ENCODE data around the gene TGFBI.

The TGFBI gene

DNA sequence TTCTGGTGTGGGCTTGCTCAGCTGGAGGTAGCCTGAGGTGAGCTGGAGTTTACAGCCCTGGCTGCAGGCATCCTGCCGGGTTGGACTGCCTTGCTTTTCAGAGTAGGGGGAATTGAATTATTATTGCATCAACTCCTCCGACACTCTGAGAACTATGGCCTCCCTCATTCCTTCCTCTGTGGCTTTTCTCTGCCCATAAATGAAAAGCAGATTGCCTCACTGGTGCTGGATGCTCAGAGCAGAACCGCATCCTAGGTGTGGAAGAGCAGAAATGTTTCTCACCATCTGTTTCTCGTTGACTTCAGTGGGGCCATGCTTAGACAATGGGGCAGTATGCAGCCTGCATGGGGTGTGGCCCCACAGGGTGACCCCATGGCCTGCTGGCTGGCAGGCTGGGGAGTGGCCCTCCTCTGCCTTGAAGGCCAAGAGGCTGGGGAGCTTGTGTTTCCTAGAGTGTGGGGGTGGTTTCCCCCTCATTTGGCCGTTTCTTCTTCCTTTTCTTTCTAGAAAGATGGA, 27.3 kb upstream of the TGFBI start:
- no peak for DNase-seq (ENCODE audit: low read depth in 2 of 2, low spot score in 1 of 2)

DNA sequence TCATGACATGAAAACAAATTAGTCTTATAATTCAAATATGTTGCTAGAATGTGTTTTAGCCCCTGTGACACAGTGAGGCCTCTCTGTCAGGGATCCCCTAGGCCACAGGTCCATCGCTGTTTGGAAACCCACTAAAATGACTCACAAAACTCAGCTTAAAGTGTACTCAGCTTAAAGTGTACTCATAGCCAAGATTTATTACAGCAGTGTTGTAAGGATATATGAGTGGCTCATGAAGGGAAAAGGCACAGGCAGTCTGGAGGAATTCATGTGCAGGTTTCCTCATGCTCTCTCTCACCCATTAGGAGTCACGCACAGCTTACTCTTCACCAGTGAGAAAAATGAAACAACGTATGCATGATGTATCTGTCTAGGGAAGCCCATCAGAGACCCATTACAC, 24.4 kb upstream of the TGFBI start:
- DNase-seq (ENCODE audit: low read depth in 2 of 2, low spot score in 1 of 2): no peak

GRCh38 chr5:136005476-136005875, 23.3 kb upstream of the TGFBI start:
- DNase-seq (ENCODE audit: low read depth in 2 of 2, low spot score in 1 of 2): no peak

- no peak for DNase-seq (ENCODE audit: low read depth in 2 of 2, low spot score in 1 of 2)
Observed at GRCh38 chr5:136006164-136006563, 22.6 kb upstream of the TGFBI start.

- DNase-seq (ENCODE audit: low read depth in 2 of 2, low spot score in 1 of 2): no peak
Observed at GRCh38 chr5:136006761-136007251, 22.0 kb upstream of the TGFBI start.

DNA sequence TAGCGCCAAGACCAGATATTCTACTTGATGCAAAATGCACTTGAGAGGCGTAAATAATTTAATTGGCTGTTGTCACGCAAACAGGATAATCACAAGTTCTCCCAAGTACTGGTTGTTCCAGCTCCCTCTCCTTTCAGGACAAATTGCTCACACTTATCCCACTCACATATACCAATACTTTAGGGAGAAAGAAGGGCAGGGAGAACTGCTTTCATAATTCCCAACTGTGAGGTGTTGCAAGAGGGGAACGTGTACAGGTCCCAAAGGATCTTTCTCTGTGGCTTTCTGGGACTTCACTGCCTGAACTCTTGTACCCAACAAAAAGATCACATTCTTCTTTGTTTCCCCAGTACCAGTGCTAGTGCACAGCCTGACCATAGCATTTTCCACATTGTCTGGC, 21.5 kb upstream of the TGFBI start:
- DNase-seq (ENCODE audit: low read depth in 2 of 2, low spot score in 1 of 2): no peak

- DNase-seq (ENCODE audit: low read depth in 2 of 2, low spot score in 1 of 2): no peak
Observed at GRCh38 chr5:136011414-136012001, 17.3 kb upstream of the TGFBI start.

DNA sequence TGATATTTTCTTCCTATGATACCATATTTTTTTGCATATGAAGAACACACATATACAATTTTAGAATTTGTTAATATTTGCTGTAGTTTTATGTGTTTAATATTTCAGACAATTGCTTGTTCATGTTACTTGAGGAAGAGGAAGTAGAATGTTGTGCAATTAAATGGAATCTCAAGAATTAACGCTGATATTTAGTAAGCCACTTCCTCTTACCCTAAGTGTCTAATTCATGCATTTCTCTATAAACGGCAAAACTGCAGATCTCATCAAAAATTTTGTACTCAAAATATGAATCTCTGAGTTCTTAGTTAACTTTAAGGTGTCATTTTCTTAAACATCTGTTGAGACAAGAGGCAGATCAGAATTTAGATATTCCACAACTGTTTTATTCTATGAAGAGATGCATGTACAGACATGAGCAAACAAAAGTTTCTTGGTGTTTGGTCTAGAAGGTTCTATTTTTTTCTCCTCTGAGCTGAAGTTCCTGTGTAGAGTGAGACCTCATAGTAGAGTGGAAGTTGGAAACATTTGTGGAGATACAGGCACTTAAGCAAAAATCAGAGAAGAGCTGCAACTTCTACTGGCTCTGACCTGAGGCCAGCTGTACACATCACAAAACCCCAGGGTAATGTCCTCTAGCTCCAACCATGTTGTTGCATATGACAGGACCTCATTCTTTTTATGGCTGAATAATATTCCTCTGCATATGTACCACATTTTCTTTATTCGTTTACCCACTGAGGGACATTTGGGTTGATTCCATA, 16.6 kb upstream of the TGFBI start:
- no peak for DNase-seq (ENCODE audit: low read depth in 2 of 2, low spot score in 1 of 2)

DNA sequence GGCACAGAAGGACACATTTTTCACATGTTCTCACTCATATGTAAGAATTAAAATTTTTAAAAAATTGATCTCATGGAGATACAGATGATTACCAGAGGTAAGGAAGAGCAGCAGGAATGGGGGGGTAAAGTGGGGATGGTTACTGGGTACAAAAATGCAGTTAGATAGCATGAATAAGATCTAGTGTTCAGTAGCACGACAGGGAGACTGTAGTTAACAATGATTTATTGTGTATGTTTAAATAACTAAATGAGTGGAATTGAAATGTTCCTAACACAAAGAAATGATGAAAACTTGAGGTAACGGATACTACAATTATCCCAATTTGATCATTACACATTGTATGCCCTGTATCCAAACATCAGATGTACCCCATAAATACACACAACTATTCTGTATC, 15.2 kb upstream of the TGFBI start:
- DNase-seq (ENCODE audit: low read depth in 2 of 2, low spot score in 1 of 2): no peak

- no peak for DNase-seq (ENCODE audit: low read depth in 2 of 2, low spot score in 1 of 2)
Observed at GRCh38 chr5:136014049-136015002, 14.5 kb upstream of the TGFBI start.

DNA sequence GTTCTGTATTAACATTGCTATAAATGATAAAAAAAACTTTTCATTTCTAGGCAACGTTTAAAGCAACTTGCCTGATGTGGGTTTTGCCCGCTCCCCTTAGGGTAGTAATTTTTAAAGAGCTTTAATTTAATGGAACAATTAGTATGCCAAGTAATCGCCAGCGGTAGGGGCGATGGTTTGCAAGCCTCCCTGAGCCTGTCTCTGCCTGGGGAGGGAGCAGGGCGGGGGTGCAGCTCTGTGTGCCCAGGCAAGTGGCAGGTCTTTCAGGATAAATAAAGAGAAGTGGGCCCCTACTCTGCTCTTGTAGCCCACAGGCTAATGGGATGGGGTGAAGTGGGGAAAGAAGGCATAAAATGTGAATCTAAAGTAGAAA, 13.8 kb upstream of the TGFBI start:
- DNase-seq (ENCODE audit: low read depth in 2 of 2, low spot score in 1 of 2): no peak

GRCh38 chr5:136015966-136016650, 12.7 kb upstream of the TGFBI start:
- DNase-seq (ENCODE audit: low read depth in 2 of 2, low spot score in 1 of 2): no peak

GRCh38 chr5:136016945-136017530, 11.8 kb upstream of the TGFBI start:
- no peak for DNase-seq (ENCODE audit: low read depth in 2 of 2, low spot score in 1 of 2)

GRCh38 chr5:136018814-136019783, 9.7 kb upstream of the TGFBI start:
- no peak for DNase-seq (ENCODE audit: low read depth in 2 of 2, low spot score in 1 of 2)

DNA sequence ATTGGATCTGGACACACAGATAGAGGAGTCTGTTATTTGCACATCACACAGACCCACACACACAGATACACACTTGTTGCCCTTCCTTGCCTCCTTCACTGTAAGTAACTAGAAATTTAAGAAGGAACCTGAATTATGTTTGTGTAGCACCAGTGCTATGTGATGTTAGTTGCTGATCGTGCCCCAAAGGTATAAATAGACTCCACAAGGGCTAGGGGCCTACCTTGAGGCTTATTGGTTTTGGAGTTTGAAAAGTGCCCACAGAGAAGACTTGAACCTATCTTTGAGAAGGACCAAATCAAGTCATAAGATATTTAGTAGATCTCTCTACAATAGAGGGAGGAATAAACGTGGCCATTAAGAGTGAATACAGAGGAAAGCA, 8.8 kb upstream of the TGFBI start:
- no peak for DNase-seq (ENCODE audit: low read depth in 2 of 2, low spot score in 1 of 2)

GRCh38 chr5:136020383-136021015, 8.3 kb upstream of the TGFBI start:
- DNase-seq (ENCODE audit: low read depth in 2 of 2, low spot score in 1 of 2): peak in 1 of 2 donors; percentile 4

DNA sequence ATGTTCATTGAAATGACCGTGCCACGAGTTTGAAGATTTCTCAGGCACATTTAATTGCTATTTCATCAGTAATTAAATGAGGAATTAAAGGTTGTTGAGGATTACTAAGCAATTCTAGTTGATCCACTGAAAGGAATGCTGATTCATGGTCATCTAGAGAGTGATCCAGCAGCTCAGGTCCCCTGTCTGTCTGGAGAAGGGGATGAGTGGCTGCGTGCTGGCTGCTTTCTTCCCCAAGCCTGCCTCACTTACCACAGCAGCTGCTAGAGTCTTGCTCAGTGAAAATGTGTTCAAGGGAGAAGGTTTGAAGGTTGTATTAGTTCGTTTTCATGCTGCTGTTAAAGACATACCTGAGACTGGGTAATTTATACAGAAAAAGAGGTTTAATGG, 7.8 kb upstream of the TGFBI start:
- DNase-seq (ENCODE audit: low read depth in 2 of 2, low spot score in 1 of 2): no peak

- no peak for DNase-seq (ENCODE audit: low read depth in 2 of 2, low spot score in 1 of 2)
Observed at GRCh38 chr5:136022965-136023364, 5.8 kb upstream of the TGFBI start.

- DNase-seq (ENCODE audit: low read depth in 2 of 2, low spot score in 1 of 2): no peak
Observed at GRCh38 chr5:136023958-136024541, 4.7 kb upstream of the TGFBI start.

Measured in stimulated activated CD8-positive, alpha-beta memory T cell treated with anti-CD3 and anti-CD28 coated beads, Interleukin-4, amount 100 ng/mL, for 4 hours (primary cell).